Heart left ventricle (tissue), 16 donors: ENCODE results near the gene LRRC28. TPM values are rescaled to one million over a fixed set of nuclear protein-coding genes. Genes with fewer than 3 reads are reported as not detected.

Experiments
- ATAC-seq, 4 donors: fragments of 200-7000 bp; cut with Tn5 transposase; one replicate each; pipeline ENCODE4 v1.9.1; 2020 to 2022; ENCODE audit warnings: moderate library complexity in 4 of 4, mild to moderate bottlenecking in 3 of 4, moderate number of reproducible peaks in 1 of 4
- DNase-seq, 5 donors: peaks; one replicate each; pipeline ENCODE4 v3.0.0-alpha.2; 2020
- H3K27ac ChIP-seq, 12 donors: fragments of 200-600 bp; sonication (generic) in 4 of 12; one replicate each; pipeline versions ENCODE4 v1.5.0 to v1.8.0; 2016 to 2022; ENCODE audit warnings: mild to moderate bottlenecking in 2 of 12
- H3K27me3 ChIP-seq, 9 donors: fragments of 200-600 bp; sonication (generic) in 2 of 9; one replicate each; pipeline versions ENCODE4 v1.5.1 to v1.8.0; 2016 to 2022; ENCODE audit warnings: mild to moderate bottlenecking in 3 of 9
- H3K36me3 ChIP-seq, 9 donors: fragments of 200-600 bp; sonication (generic) in 2 of 9; one replicate each; pipeline versions ENCODE4 v1.5.0 to v1.8.0; 2018 to 2022; ENCODE audit warnings: mild to moderate bottlenecking in 2 of 9
- H3K4me1 ChIP-seq, 12 donors: fragments of 200-600 bp; sonication (generic) in 4 of 12; one replicate each; pipeline versions ENCODE4 v1.5.0 to v1.8.0; 2016 to 2022; ENCODE audit warnings: mild to moderate bottlenecking in 3 of 12
- H3K4me3 ChIP-seq, 12 donors: fragments of 200-600 bp; sonication (generic) in 4 of 12; one replicate each; pipeline versions ENCODE4 v1.5.0 to v1.8.0; 2017 to 2022; ENCODE audit warnings: mild to moderate bottlenecking in 9 of 12, moderate library complexity in 4 of 12
- H3K9me3 ChIP-seq, 12 donors: fragments of 200-600 bp; sonication (generic) in 4 of 12; one replicate each; pipeline versions ENCODE4 v1.5.0 to v1.8.0; 2016 to 2022; ENCODE audit warnings: mild to moderate bottlenecking in 1 of 12
- CTCF ChIP-seq, 12 donors: fragments of 200-600 bp; sonication (generic) in 4 of 12; IDR thresholded peaks; one replicate each; pipeline versions ENCODE4 v1.5.0 to v1.8.0; 2018 to 2022; ENCODE audit warnings: antibody characterized with exemption in 12 of 12, mild to moderate bottlenecking in 5 of 12
- POLR2A ChIP-seq, 2 donors: fragments of 450-650 bp; IDR thresholded peaks; one replicate each; pipeline ENCODE4 v1.6.1; 2017; ENCODE audit warnings: antibody characterized with exemption in 2 of 2, mild to moderate bottlenecking in 2 of 2, moderate library complexity in 2 of 2
- WGBS, 4 donors: extraction: QIAGEN DNeasy Blood & Tissue Kit in 2 of 4; methylation state at CpG; one replicate each; pipeline versions ENCODE4 v1.1.5 to v1.1.7; 2013 to 2018; 5-methylcytosine and 5-hydroxymethylcytosine counted together
- intact Hi-C, 10 donors: fragments of 100-400 bp; cut with DNase I; formaldehyde crosslinking; loops; one replicate each; pipeline versions ENCODE4 v1.11.1 to v1.14.2; 2022
- polyA plus RNA-seq, 2 donors: library from polyadenylated mRNA; stranded (reverse); fragments of 200-250 nt; gene quantifications; one replicate each; pipeline ENCODE4 v1.2.3, GENCODE V29; 2013
- total RNA-seq, 9 donors: library from RNA; depleted of rRNA in 2 of 9; stranded (reverse); fragments of >200 nt in 2 of 9; fragmentation: NEBNext Ultra II Directional in 3 of 9; extraction: Animal tissue kit (Norgen Biotek cat#: 25700) in 3 of 9; gene quantifications; one replicate each; pipeline versions ENCODE4 v1.1.0 to v1.2.4, GENCODE V29; 2016 to 2023
- donor health status: ischemic (EF 13 %, LVEDD 7.1; RV severe dilation, severe dysfunction).
- donor health status: healthy with polysubstance abuse.
- donor health status: DM: no; HTN: yes; CAD: no.
- donor health status: DM: no; HTN: no; CAD: no.
- donor health status: ischemic (EF 25% LVEDD 6.9; RV normal size, moderate dysfunction).
- donor health status: ischemic (EF 25% LVEDD 5.7; RV mildly dilated, moderate dysfunction).
- donor health status: healthy.
- donor health status: DM: yes; HTN: yes; CAD: no.
- donor health status: ischemic (EF 35%, LVEDD 5.7; RV mildly dilated, moderate dysfunction).
- donor health status: nonischemic (EF 11% LVEDD 7.7; RV severe dilation, severe dysfunction).
- donor health status: DM: yes; HTN: yes; CAD: no.
- donor health status: PGD.
- donor health status: ischemic (EF 29% LVEDD 5.4; RV normal size, mild dysfunction).
- donor health status: nonischemic (EF 23%, LVEDD 6.1; RV moderate dilation, normal function).

LRRC28 gene
- total and polyA plus RNA-seq, 11 donors = 5.1 to 28.6 (median 20.1) TPM

- no peak for TF ChIP-seq POLR2A (IDR thresholded peaks at IDR 0.05)
- no peak for TF ChIP-seq CTCF (IDR thresholded peaks at IDR 0.05)
- ATAC-seq (no peak), DNase-seq (no peak)
- no peaks in the 10 kb centered on the region for H3K36me3 ChIP-seq
- H3K27me3 ChIP-seq = no peaks in the 10 kb centered on the region
- intact Hi-C loops = loop anchor here in 4 of 10 donors (5.0 to 10.0 kb wide), 4 partner anchors 37 to 363 kb away; no protein-coding TSS in a partner anchor
- peaks cover 0 to 21% (median 9%) of the 10 kb centered on the region in 12 donors for H3K4me1 ChIP-seq
- H3K4me3 ChIP-seq = no peak overlapping the region
- WGBS, 4 donors = 93 to 99% (median 96%) methylated on average over 2 of the region's 2 CpGs
- H3K9me3 ChIP-seq = no peaks in the 10 kb centered on the region
- H3K27ac ChIP-seq = peak overlapping the region in 3 of 12 donors; percentile 23 to 50 (median 43)
Observed at GRCh38 chr15:99344639-99345038, 93.4 kb downstream of the LRRC28 start.

- intact Hi-C loops = loop anchor here in 1 of 10 donors (10.0 kb wide), 1 partner anchor 50 kb away; no protein-coding TSS in a partner anchor
- 92 to 98% (median 96%) methylated on average over 2 of the region's 2 CpGs for WGBS, 4 donors
Observed at GRCh38 chr15:99345242-99345641, 94.0 kb downstream of the LRRC28 start.

GRCh38 chr15:99345832-99346462, 94.7 kb downstream of the LRRC28 start:
- TF ChIP-seq POLR2A (IDR thresholded peaks at IDR 0.05) (no peak), CTCF (IDR thresholded peaks at IDR 0.05) (no peak)
- DNase-seq (no peak), ATAC-seq (no peak)
- H3K36me3 ChIP-seq = no peaks in the 10 kb centered on the region
- no peaks in the 10 kb centered on the region for H3K27me3 ChIP-seq
- 97 to 100% (median 97%) methylated on average over 3 of the region's 3 CpGs for WGBS, 4 donors
- peaks cover 0 to 14% (median 8%) of the 10 kb centered on the region in 12 donors for H3K4me1 ChIP-seq
- no peaks in the 10 kb centered on the region for H3K9me3 ChIP-seq
- H3K4me3 ChIP-seq = no peak overlapping the region
- H3K27ac ChIP-seq = no peak overlapping the region
- intact Hi-C loops = loop anchor here in 1 of 10 donors (10.0 kb wide), 1 partner anchor 51 kb away; no protein-coding TSS in a partner anchor

More at GRCh38 chr15:99345242-99345641, 94.0 kb downstream of the LRRC28 start:
- H3K27me3 ChIP-seq = no peaks in the 10 kb centered on the region
- H3K36me3 ChIP-seq = no peaks in the 10 kb centered on the region
- ATAC-seq (no peak), DNase-seq (no peak)
- TF ChIP-seq CTCF (IDR thresholded peaks at IDR 0.05) = no peak
- no peak for TF ChIP-seq POLR2A (IDR thresholded peaks at IDR 0.05)
- H3K27ac ChIP-seq = no peak overlapping the region
- H3K4me3 ChIP-seq = no peak overlapping the region
- H3K4me1 ChIP-seq = peaks cover 0 to 15% (median 8%) of the 10 kb centered on the region in 12 donors
- no peaks in the 10 kb centered on the region for H3K9me3 ChIP-seq

GRCh38 chr15:99347574-99347973, 96.3 kb downstream of the LRRC28 start:
- intact Hi-C loops = loop anchor here in 1 of 10 donors (10.0 kb wide), 1 partner anchor 53 kb away; no protein-coding TSS in a partner anchor

More at GRCh38 chr15:99347574-99347973, 96.3 kb downstream of the LRRC28 start:
- H3K27me3 ChIP-seq = no peaks in the 10 kb centered on the region
- H3K4me3 ChIP-seq = no peak overlapping the region
- no peak for TF ChIP-seq POLR2A (IDR thresholded peaks at IDR 0.05)
- no peak for TF ChIP-seq CTCF (IDR thresholded peaks at IDR 0.05)
- H3K4me1 ChIP-seq = peaks cover 0 to 14% (median 8%) of the 10 kb centered on the region in 12 donors
- no peak for ATAC-seq
- peaks cover 0 to 5% (median 0%) of the 10 kb centered on the region in 9 donors for H3K36me3 ChIP-seq
- DNase-seq = no peak
- H3K9me3 ChIP-seq = no peaks in the 10 kb centered on the region
- H3K27ac ChIP-seq = no peak overlapping the region
- WGBS, 4 donors = 90 to 97% (median 94%) methylated on average over 1 of the region's 1 CpG
